HepG2 (cell line): Measurements from ENCODE around the gene PDE8B. TPM values are rescaled to one million over a fixed set of nuclear protein-coding genes. Genes with fewer than 3 reads are reported as not detected.

ENCODE experiments used
- ATAC-seq: fragments of 200-7000 bp; cut with Tn5 transposase; 3 replicates; pipeline ENCODE4 v1.9.1; 2020; ENCODE audit warnings: mild to moderate bottlenecking, moderate library complexity
- BruUV-seq: library from RNA; stranded (reverse); fragments of 400-500 nt; replicated peaks from 2 replicates; lab custom pipeline; 2021; lab: Mats Ljungman, UMichigan
- CTCF ChIA-PET: fragments of 300-600 bp; formaldehyde crosslinking; extraction: SDS; loops from one replicate; lab custom pipeline; 2021; ENCODE audit warnings: low total read pairs, inconsistent platforms, low intra/inter-chr PET ratio; lab: Yijun Ruan, JAX
- POLR2A ChIA-PET: fragments of 350-600 bp; sonication (Branson Sonifier 250); formaldehyde crosslinking; loops from one replicate; lab custom pipeline; 2020; ENCODE audit warnings: antibody characterized with exemption, inconsistent platforms; lab: Yijun Ruan, JAX
- DNase-seq: peaks from one replicate; pipeline ENCODE4 v3.0.0-alpha.2; 2015; ENCODE audit warnings: low spot score
- FAIRE-seq: peaks from 3 replicates; lab custom pipeline; 2011; peaks lifted over from hg19 to GRCh38; lab: Jason Lieb, UNC
- H2AFZ ChIP-seq: one replicate; pipeline ENCODE4 v1.6.1; 2011; ENCODE audit warnings: low read length, inconsistent platforms
- H3K27ac ChIP-seq: fragments of 300-600 bp; 3 replicates; pipeline ENCODE4 v1.8.0; 2011; ENCODE audit warnings: mixed run types, mild to moderate bottlenecking, mixed read lengths, low read length, inconsistent platforms; ENCODE audit not compliant: insufficient read depth; ENCODE audit errors: extremely low read length
- H3K27me3 ChIP-seq, 2 experiments: fragments of 200-600 bp in 1 of 2; 2 replicates in 1 of 2; 3 replicates in 1 of 2; pipeline versions ENCODE4 v1.6.0 to v1.8.0; 2011; ENCODE audit warnings: low read length in 2 of 2, mild to moderate bottlenecking in 2 of 2, moderate library complexity in 2 of 2, inconsistent platforms in 1 of 2; ENCODE audit not compliant: insufficient read depth in 2 of 2, control insufficient read depth in 1 of 2
- H3K36me3 ChIP-seq, 2 experiments: fragments of 200-600 bp in 1 of 2; replicated peaks in 1 of 2; 2 replicates in 1 of 2; 3 replicates in 1 of 2; pipeline versions ENCODE4 v1.5.1 to v1.8.0; 2011; ENCODE audit warnings: low read length in 2 of 2, inconsistent platforms in 1 of 2; ENCODE audit not compliant: insufficient read depth in 2 of 2, control insufficient read depth in 1 of 2
- H3K4me1 ChIP-seq: 2 replicates; pipeline ENCODE4 v1.5.1; 2012; ENCODE audit warnings: low read length, inconsistent platforms; ENCODE audit not compliant: insufficient read depth
- H3K4me2 ChIP-seq: 2 replicates; pipeline ENCODE4 v1.6.0; 2011; ENCODE audit warnings: low read depth, low read length, inconsistent platforms
- H3K4me3 ChIP-seq, 3 experiments: fragments of 200-600 bp in 1 of 3; sonication (generic), shearing (Covaris generic) in 1 of 3; replicated peaks in 1 of 3; 2 replicates each; pipeline ENCODE4 v1.5.1; 2011 to 2016; ENCODE audit warnings: low read length in 3 of 3, inconsistent platforms in 2 of 3, low read depth in 2 of 3, mild to moderate bottlenecking in 2 of 3, control low read depth in 1 of 3, mixed read lengths in 1 of 3; ENCODE audit not compliant: insufficient read depth in 1 of 3
- H3K79me2 ChIP-seq: one replicate; pipeline ENCODE4 v1.6.1; 2011; ENCODE audit warnings: low read length, inconsistent platforms; ENCODE audit not compliant: insufficient read depth
- H3K9ac ChIP-seq: 2 replicates; pipeline ENCODE4 v1.6.0; 2011; ENCODE audit warnings: mild to moderate bottlenecking, low read depth, low read length, inconsistent platforms; ENCODE audit not compliant: insufficient read depth
- H3K9me3 ChIP-seq: 2 replicates; pipeline ENCODE4 v1.5.1; 2012; ENCODE audit warnings: mild to moderate bottlenecking, low read length
- H4K20me1 ChIP-seq: 2 replicates; pipeline ENCODE4 v1.6.0; 2011; ENCODE audit warnings: inconsistent platforms, mild to moderate bottlenecking, low read length, moderate library complexity; ENCODE audit not compliant: insufficient read depth
- KDM5B ChIP-seq: sonication (generic); formaldehyde crosslinking; IDR thresholded peaks from 2 replicates; pipeline ENCODE4 v1.4.0; 2020; ENCODE audit warnings: missing genetic modification reagents, mild to moderate bottlenecking, borderline replicate concordance
- NFIB ChIP-seq: sonication (generic); formaldehyde crosslinking; IDR thresholded peaks from 2 replicates; pipeline ENCODE4 v1.9.0; 2021; ENCODE audit warnings: missing genetic modification reagents, mild to moderate bottlenecking, borderline replicate concordance
- NFYB ChIP-seq: sonication (generic); formaldehyde crosslinking; IDR thresholded peaks from 2 replicates; pipeline ENCODE4 v1.4.0; 2020; ENCODE audit warnings: missing genetic modification reagents
- PRDM15 ChIP-seq: sonication (generic); formaldehyde crosslinking; IDR thresholded peaks from 2 replicates; pipeline ENCODE4 v1.4.0; 2020; ENCODE audit warnings: missing genetic modification reagents
- RARA ChIP-seq: IDR thresholded peaks from 2 replicates; pipeline ENCODE4 v1.6.1; 2016; ENCODE audit warnings: missing genetic modification reagents, missing compliant biosample characterization
- THAP11 ChIP-seq: IDR thresholded peaks from 2 replicates; pipeline ENCODE4 v1.6.1; 2016; ENCODE audit warnings: missing biosample characterization, missing genetic modification reagents
- ZBTB7A ChIP-seq: sonication (generic); formaldehyde crosslinking; IDR thresholded peaks from 2 replicates; pipeline ENCODE4 v1.8.0; 2022; ENCODE audit warnings: mild to moderate bottlenecking, missing genetic modification reagents
- ZNF557 ChIP-seq: sonication (generic); formaldehyde crosslinking; IDR thresholded peaks from 2 replicates; pipeline ENCODE4 v1.4.0; 2020; ENCODE audit warnings: missing genetic modification reagents
- ZNF609 ChIP-seq: sonication (generic); formaldehyde crosslinking; IDR thresholded peaks from 2 replicates; pipeline ENCODE4 v1.4.0; 2020; ENCODE audit warnings: mild to moderate bottlenecking, missing genetic modification reagents, borderline replicate concordance
- ZNF761 ChIP-seq: sonication (generic); formaldehyde crosslinking; conservative IDR thresholded peaks from 2 replicates; pipeline ENCODE4 v1.4.0; 2020; ENCODE audit warnings: mild to moderate bottlenecking, missing genetic modification reagents
- ZNF878 ChIP-seq: sonication (generic); formaldehyde crosslinking; IDR thresholded peaks from 2 replicates; pipeline ENCODE4 v1.8.1; 2023; ENCODE audit warnings: mild to moderate bottlenecking, missing genetic modification reagents, moderate library complexity
- WGBS: methylation state at CpG from one replicate; pipeline ENCODE4 v1.1.6; 2017; ENCODE audit warnings: low lambda C conversion rate; 5-methylcytosine and 5-hydroxymethylcytosine counted together
- in situ Hi-C: cut with HindIII; loops from 2 replicates; pipeline ENCODE4 v1.10.0; 2017; ENCODE audit warnings: low pct_unique_long_range_greater_than_20kb; ENCODE audit not compliant: extremely low pct_ligation_motif_present
- intact Hi-C: fragments of 100-400 bp; cut with micrococcal nuclease; formaldehyde crosslinking; loops from one replicate; pipeline ENCODE4 v1.10.0; 2022; ENCODE audit not compliant: unreplicated experiment
- polyA plus RNA-seq, 8 experiments: library from polyadenylated mRNA; depleted of rRNA in 3 of 8; stranded (reverse) in 7 of 8; unstranded in 1 of 8; fragments of >200 nt; fragmentation: Illumina TruSeq in 4 of 8; extraction: Trizol in 4 of 8; gene quantifications; 2 replicates each; pipeline versions ENCODE4 v1.2.1 to v1.2.3, GENCODE V29; 2011 to 2016; ENCODE audit warnings: low read depth in 4 of 8, missing spikeins in 1 of 8, mixed read lengths in 1 of 8; ENCODE audit not compliant: insufficient read depth in 1 of 8
- total RNA-seq, 5 experiments: library from RNA; depleted of rRNA; stranded (reverse); fragments of >200 nt; fragmentation: Illumina TruSeq; extraction: Trizol; gene quantifications; 2 replicates each; pipeline ENCODE4 v1.2.3, GENCODE V29; 2016; ENCODE audit warnings: low read depth in 1 of 5

The PDE8B gene
- total and polyA plus RNA-seq, 2 of the 13 experiments (the other 11 are each of a cell fraction or from before 2014, with no cell fraction given): 0.07 TPM; not detected in 1

- BruUV-seq: no TSS peak
- TF ChIP-seq RARA (CRISPR knock-in tag) (0 out of 2 replicates have a peak, but pooled peaks have one; percentile 20), PRDM15 (CRISPR knock-in tag) (no peak)
- TF ChIP-seq, all 625 proteins: peak for 1
- POLR2A ChIA-PET: no interaction called here
- 0% methylated on average over 1 of the region's 1 CpG for WGBS
- no peak overlapping the region for H3K4me2 ChIP-seq
- ATAC-seq (no peak), FAIRE-seq (no peak), DNase-seq (peak; percentile 2)
- intact Hi-C loops (no loop called here), in situ Hi-C loops (no loop called here)
- no peaks in the 10 kb centered on the region for H3K27me3 ChIP-seq
- H3K9me3 ChIP-seq: no peaks in the 10 kb centered on the region
- CTCF ChIA-PET: no interaction called here
- H3K4me3 ChIP-seq: no peak overlapping the region
- no peaks in the 10 kb centered on the region for H3K4me1 ChIP-seq
- no peaks in the 10 kb centered on the region for H4K20me1 ChIP-seq
- no peaks in the 10 kb centered on the region for H3K36me3 ChIP-seq
- no peak overlapping the region for H3K27ac ChIP-seq
- no peaks in the 10 kb centered on the region for H3K79me2 ChIP-seq
- no peak overlapping the region for H3K9ac ChIP-seq
- no peak overlapping the region for H2AFZ ChIP-seq
These were observed 31.0 kb downstream of the PDE8B start for GRCh38 chr5:77241444-77241843.

GRCh38 chr5:77249475-77249874 lies 39.0 kb downstream of the PDE8B start:
- in situ Hi-C loops: no loop called here
- BruUV-seq: no TSS peak
- no peak for FAIRE-seq
- H3K36me3 ChIP-seq: no peaks in the 10 kb centered on the region
- H3K27ac ChIP-seq: no peak overlapping the region
- no peak overlapping the region for H2AFZ ChIP-seq
- no peak overlapping the region for H3K4me2 ChIP-seq
- ChIA-PET CTCF (no interaction called here), POLR2A (no interaction called here)
- H3K9ac ChIP-seq: no peak overlapping the region
- no peak for ATAC-seq
- 45% methylated on average over 2 of the region's 2 CpGs for WGBS
- DNase-seq: no peak
- H3K4me3 ChIP-seq: no peak overlapping the region
- no peaks in the 10 kb centered on the region for H3K27me3 ChIP-seq
- intact Hi-C loops: no loop called here
- H3K9me3 ChIP-seq: no peaks in the 10 kb centered on the region
- H3K4me1 ChIP-seq: no peaks in the 10 kb centered on the region
- no peaks in the 10 kb centered on the region for H3K79me2 ChIP-seq
- no peaks in the 10 kb centered on the region for H4K20me1 ChIP-seq
- TF ChIP-seq THAP11 (CRISPR knock-in tag) (no peak), NFYB (CRISPR knock-in tag) (no peak), KDM5B (no peak), ZNF557 (CRISPR knock-in tag) (no peak), NFIB (CRISPR knock-in tag) (no peak), ZNF609 (CRISPR knock-in tag) (no peak), ZNF761 (CRISPR knock-in tag) (no peak), ZBTB7A (CRISPR knock-in tag) (no peak), ZNF878 (no peak)
